Activated naive CD4-positive, alpha-beta T cell treated with anti-CD3 and anti-CD28 coated beads, Interleukin-2, amount 50 U/mL, for 24 hours (primary cell): Measurements from ENCODE around the gene DNTT.

Source experiments
- H3K27ac Mint-ChIP-seq: one replicate; pipeline ENCODE4 v1.8.0; 2021; ENCODE audit warnings: mild to moderate bottlenecking, mixed read lengths
- H3K27me3 Mint-ChIP-seq: one replicate; pipeline ENCODE4 v1.8.0; 2021; ENCODE audit warnings: mixed read lengths
- H3K36me3 Mint-ChIP-seq: one replicate; pipeline ENCODE4 v1.8.0; 2021; ENCODE audit warnings: mixed read lengths
- H3K4me1 Mint-ChIP-seq: one replicate; pipeline ENCODE4 v1.8.0; 2021; ENCODE audit warnings: mixed read lengths
- H3K4me3 Mint-ChIP-seq: one replicate; pipeline ENCODE4 v1.8.0; 2021; ENCODE audit warnings: mild to moderate bottlenecking, mixed read lengths
- H3K9me3 Mint-ChIP-seq: one replicate; pipeline ENCODE4 v1.8.0; 2021; ENCODE audit warnings: mixed read lengths

Gene DNTT

DNA sequence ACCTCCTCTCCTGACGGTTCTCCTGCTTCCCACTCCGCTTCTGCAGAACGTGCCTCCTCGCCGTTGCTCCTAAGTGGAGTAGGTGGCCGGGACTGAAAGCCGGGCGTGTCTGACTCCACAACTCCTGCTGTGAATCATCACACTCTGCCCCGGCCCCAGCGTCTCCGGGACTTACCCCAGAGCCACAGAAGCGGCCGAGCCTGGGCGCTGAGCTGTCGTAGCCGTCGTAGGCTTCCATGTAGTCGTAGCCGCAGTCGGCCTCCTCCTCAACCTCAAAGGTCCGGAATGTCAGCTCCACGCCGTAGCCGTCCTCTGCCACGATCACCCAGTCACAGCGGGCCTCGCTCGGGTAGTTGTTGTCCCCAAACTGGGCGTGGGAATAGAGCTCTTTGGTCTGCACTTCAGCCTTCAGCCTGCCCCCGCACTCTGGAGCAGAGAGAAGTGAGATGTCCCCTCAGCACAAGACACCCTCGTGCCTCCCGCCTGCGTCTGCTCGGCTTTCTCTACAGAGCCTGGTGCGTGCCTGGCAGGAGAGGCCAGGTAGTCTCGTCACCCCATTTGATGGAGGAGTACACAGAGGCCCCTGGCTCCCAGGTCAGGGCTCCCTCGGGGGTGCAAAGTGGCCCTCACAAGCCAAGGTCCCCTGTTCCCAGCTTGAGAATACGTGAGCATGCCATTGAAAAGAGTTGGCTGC, 65.8 kb downstream of the DNTT start:
- no peak overlapping the region for H3K27ac Mint-ChIP-seq
- H3K36me3 Mint-ChIP-seq: no peaks in the 10 kb centered on the region
- H3K4me3 Mint-ChIP-seq: no peak overlapping the region
- H3K27me3 Mint-ChIP-seq: no peaks in the 10 kb centered on the region
- no peaks in the 10 kb centered on the region for H3K4me1 Mint-ChIP-seq
- H3K9me3 Mint-ChIP-seq: no peaks in the 10 kb centered on the region

DNA sequence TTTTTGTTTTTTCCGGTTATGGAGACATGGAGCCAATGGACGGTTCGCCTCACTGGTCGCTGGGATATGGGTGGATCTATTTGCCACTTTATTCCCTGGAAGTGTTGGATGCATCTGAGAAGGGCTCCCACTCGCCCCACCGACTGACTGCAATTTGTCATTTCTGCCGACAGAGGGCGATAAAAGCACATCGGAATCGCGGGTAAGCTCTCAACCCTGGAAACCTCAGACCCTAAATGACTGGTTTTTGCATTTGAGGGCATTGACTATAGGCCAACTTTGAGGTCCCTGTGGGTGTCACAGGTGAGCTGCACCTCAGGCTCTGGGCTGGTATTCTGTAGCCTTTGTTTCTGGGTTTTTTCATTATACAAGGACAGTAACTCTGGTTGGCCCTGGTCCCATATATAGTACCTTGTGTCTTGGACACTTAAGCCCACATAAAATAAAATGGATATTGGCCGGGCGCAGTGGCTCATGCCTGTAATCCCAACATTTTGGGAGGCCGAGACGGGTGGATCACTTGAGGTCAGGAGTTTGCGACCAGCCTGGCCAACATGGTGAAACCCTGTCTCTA, 66.4 kb downstream of the DNTT start:
- peaks cover 4% of the 10 kb centered on the region for H3K4me1 Mint-ChIP-seq
- H3K27ac Mint-ChIP-seq: no peak overlapping the region
- H3K36me3 Mint-ChIP-seq: no peaks in the 10 kb centered on the region
- no peak overlapping the region for H3K4me3 Mint-ChIP-seq
- H3K9me3 Mint-ChIP-seq: no peaks in the 10 kb centered on the region
- no peaks in the 10 kb centered on the region for H3K27me3 Mint-ChIP-seq

DNA sequence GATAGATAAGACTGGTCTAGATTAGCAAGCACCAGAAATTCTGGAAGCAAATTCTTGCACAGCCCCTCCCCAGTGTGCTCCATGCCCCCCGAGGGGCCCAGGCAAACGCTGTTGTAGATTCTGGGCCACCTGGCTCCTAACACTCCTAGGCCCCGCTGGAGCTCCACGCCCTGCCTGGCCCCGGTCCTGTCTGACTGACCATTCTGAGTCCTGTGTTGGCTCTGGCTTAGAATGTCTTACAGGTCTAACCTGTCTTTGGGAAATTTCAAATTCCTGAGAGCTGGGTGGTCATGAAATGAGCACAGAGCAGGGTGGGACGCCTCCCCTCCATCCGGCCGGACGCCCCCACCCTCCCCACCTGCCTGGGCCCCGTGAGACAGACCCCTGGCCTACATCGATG, 67.1 kb downstream of the DNTT start:
- Mint-ChIP-seq H3K9me3 (no peaks in the 10 kb centered on the region), H3K36me3 (no peaks in the 10 kb centered on the region), H3K4me1 (peaks cover 6% of the 10 kb centered on the region), H3K27me3 (no peaks in the 10 kb centered on the region), H3K27ac (no peak overlapping the region), H3K4me3 (no peak overlapping the region)

DNA sequence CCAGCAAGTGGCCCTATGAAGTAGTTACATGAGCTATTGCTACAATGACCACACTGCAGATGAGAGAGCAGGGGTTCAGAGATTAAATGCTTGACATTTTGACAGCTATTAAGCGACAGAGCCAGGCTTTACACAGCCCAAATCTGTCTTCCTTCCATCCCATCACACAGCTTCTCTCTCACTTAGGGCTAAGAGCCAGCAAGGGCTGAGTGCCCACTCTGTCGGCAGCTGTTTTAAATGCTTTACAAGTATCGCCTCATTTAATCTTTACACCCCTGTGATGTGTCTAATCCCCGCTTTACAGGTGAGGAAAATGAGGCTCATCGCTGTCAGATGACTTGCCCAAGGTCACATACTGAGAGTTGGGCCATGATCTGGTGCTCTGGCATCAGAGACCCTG, 69.8 kb downstream of the DNTT start:
- no peak overlapping the region for H3K27ac Mint-ChIP-seq
- no peaks in the 10 kb centered on the region for H3K36me3 Mint-ChIP-seq

DNA sequence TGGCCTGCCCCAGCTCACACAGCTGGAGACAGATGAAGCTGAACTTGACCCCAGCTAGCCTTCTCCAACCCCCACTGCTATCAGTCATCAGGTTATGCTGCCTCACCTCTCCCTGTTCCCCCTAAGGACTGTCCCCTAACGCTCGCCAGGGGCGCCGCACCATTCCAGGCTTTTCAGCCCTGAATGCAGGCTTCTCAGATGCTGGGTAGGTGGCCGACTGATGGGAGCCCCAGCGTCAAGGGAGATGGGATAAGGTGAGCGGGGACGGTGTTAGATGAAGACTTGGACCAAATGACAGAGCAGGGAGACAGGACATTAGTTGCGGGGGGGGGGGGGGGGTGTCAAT, 70.4 kb downstream of the DNTT start:
- H3K9me3 Mint-ChIP-seq: no peaks in the 10 kb centered on the region
- H3K4me3 Mint-ChIP-seq: peak overlapping the region; percentile 87
- H3K36me3 Mint-ChIP-seq: no peaks in the 10 kb centered on the region
- H3K27ac Mint-ChIP-seq: no peak overlapping the region
- H3K27me3 Mint-ChIP-seq: no peaks in the 10 kb centered on the region
- peaks cover 6% of the 10 kb centered on the region for H3K4me1 Mint-ChIP-seq

More for the DNA sequence above, 69.8 kb downstream of the DNTT start:
- H3K9me3 Mint-ChIP-seq: no peaks in the 10 kb centered on the region
- H3K4me1 Mint-ChIP-seq: peaks cover 6% of the 10 kb centered on the region
- no peaks in the 10 kb centered on the region for H3K27me3 Mint-ChIP-seq
- peak overlapping the region; percentile 62 for H3K4me3 Mint-ChIP-seq

DNA sequence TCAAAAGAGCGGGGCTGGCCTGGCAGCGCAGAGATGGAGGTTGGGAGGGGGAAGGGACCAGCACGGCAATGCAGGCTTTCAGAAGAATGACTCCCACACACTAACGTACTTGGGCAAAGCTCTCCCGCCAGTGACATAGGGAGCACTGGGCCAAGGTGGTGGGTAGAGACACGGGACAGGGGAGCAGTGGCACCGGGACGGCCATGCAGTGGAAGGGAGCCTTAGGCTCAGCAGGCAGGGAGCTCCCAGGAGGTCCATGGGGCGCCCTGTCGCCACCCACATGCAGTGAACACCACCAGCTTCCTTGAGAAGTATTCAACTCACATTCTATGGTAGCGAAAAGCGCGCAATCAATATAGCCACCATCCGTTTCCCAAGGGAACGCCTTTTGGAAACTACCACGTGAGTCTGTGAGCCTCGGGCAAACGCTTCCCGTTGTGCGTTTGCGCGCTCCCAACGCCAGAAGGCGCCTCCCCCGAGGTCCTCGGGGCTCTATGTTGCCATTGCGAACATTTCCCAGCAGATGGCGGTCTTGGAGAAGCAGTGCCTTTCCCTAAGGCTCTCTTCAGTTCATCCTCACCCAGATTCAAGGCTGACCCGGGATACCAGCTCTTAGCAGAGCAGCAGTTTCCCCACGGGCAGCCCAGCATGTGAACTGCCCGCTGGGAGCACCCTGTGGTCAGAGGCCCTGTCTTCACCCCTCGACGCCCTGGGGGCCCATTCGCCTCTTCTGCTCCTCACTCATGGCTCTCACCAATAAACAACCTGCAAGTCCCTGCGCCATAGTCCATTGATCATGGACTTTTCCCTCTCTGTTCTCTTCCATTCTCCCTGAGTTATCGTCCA, 71.0 kb downstream of the DNTT start:
- H3K36me3 Mint-ChIP-seq: no peaks in the 10 kb centered on the region
- no peaks in the 10 kb centered on the region for H3K27me3 Mint-ChIP-seq
- peak overlapping the region; percentile 87 for H3K4me3 Mint-ChIP-seq
- H3K9me3 Mint-ChIP-seq: no peaks in the 10 kb centered on the region
- H3K4me1 Mint-ChIP-seq: peaks cover 6% of the 10 kb centered on the region
- peak overlapping the region; percentile 38 for H3K27ac Mint-ChIP-seq

DNA sequence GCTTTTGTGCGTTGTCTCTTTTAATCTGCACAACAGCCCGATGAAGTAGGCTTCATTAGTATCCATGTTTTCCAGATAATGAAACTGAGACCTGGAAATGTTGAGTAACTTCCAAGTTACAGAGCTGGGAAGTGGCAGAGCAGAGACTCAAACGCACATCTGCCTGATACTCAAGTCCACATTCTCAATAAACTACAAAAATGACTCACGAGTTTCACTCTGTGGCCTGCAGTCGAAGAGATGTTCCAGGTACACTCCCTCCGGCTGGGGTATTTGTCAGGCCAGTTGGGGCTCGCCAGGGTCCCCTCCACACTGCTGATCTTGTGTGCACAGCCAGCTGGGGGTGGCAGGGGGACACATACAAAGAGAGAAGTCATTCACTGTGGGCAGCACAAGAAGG, 72.2 kb downstream of the DNTT start:
- Mint-ChIP-seq H3K4me3 (no peak overlapping the region), H3K36me3 (no peaks in the 10 kb centered on the region), H3K27ac (no peak overlapping the region), H3K9me3 (no peaks in the 10 kb centered on the region), H3K27me3 (no peaks in the 10 kb centered on the region), H3K4me1 (peaks cover 6% of the 10 kb centered on the region)

DNA sequence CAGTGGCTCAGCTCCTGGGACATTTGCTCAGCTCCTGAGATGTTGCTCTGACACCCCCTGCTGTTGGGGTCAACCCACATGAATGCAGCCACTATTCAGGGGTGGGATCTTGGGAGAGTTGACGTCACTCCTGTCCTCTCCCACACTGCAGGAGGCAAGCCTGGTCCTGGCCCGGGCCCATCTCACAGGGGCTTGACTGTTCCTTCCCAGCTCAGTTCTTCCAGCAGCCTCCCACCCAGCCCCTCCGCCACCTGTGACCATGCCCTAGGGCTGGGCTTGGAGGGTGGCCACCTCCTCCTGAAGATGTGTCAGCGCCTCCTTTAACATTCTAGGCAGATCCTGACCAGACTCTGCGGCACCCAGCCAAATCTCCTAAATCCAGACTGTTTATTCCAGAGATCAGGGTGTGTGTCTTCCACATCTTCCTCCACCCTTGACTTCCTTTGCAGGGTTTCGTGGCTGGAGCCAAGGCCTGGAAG, 73.6 kb downstream of the DNTT start:
- no peak overlapping the region for H3K4me3 Mint-ChIP-seq
- H3K9me3 Mint-ChIP-seq: no peaks in the 10 kb centered on the region
- H3K36me3 Mint-ChIP-seq: no peaks in the 10 kb centered on the region
- H3K4me1 Mint-ChIP-seq: peaks cover 6% of the 10 kb centered on the region
- peaks cover 3% of the 10 kb centered on the region for H3K27me3 Mint-ChIP-seq
- H3K27ac Mint-ChIP-seq: no peak overlapping the region

DNA sequence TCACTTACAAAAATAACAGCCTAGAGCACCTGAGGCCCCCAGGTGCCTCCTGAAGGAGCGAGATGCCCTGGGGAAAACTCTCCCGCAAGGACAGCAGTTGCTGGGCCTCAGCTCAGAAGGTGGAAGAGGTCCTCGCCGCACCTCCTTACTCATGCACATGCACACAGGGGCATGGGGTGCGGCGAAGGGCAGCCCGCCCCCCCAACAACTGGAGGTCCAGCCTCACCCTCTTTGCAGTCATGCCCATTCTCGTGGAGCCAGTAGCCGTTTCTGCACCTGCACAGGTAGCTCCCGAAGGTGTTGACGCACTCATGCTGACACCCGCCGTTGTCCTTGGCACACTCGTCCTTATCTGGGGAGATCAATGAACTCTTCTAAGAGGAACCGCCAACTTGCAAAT, 74.5 kb downstream of the DNTT start:
- Mint-ChIP-seq H3K4me3 (no peak overlapping the region), H3K27me3 (peaks cover 3% of the 10 kb centered on the region), H3K9me3 (no peaks in the 10 kb centered on the region), H3K36me3 (no peaks in the 10 kb centered on the region), H3K4me1 (peaks cover 6% of the 10 kb centered on the region), H3K27ac (no peak overlapping the region)

DNA sequence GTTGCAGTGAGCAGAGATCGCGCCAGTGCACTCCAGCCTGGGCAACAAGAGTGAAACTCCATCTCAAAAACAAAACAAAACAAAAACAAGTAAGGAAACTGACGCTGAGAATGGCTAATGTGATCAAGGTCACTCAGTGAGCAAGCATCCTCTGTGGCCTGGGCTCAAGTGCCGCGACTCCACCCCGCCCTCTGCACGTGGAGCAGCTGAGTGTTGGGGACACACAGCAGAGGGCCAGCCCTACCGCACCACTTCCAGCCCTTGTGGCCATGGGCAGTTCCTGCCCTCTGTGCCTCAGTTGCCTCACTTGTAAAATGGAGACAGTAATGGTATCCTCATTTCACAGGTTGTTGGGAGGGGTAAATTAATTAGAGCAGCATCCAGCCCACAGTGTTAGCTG, 75.5 kb downstream of the DNTT start:
- H3K4me1 Mint-ChIP-seq: peaks cover 6% of the 10 kb centered on the region
- H3K27me3 Mint-ChIP-seq: peaks cover 3% of the 10 kb centered on the region
- H3K9me3 Mint-ChIP-seq: no peaks in the 10 kb centered on the region
- H3K27ac Mint-ChIP-seq: no peak overlapping the region
- H3K4me3 Mint-ChIP-seq: no peak overlapping the region
- no peaks in the 10 kb centered on the region for H3K36me3 Mint-ChIP-seq

DNA sequence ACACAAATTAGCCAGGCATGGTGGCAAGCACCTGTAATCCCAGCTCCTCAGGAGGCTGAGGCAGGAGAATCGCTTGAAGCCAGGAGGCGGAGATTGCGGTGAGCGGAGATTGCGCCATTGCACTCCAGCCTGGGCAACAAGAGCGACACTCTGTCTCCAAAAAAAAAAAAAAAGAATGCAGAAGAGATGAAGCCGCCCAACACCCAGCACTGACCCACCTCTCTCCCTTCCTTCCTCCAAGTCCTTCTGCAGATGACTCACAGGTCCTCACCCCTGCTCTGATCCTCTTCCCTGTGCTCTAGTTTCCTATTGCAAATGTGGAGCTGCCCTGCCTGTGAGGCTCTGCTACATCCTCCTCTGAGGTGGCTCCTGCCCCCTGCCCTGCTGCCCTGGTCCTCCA, 76.6 kb downstream of the DNTT start:
- no peak overlapping the region for H3K4me3 Mint-ChIP-seq
- H3K9me3 Mint-ChIP-seq: no peaks in the 10 kb centered on the region
- no peak overlapping the region for H3K27ac Mint-ChIP-seq
- H3K36me3 Mint-ChIP-seq: no peaks in the 10 kb centered on the region
- peaks cover 3% of the 10 kb centered on the region for H3K27me3 Mint-ChIP-seq
- peaks cover under 1% of the 10 kb centered on the region for H3K4me1 Mint-ChIP-seq

DNA sequence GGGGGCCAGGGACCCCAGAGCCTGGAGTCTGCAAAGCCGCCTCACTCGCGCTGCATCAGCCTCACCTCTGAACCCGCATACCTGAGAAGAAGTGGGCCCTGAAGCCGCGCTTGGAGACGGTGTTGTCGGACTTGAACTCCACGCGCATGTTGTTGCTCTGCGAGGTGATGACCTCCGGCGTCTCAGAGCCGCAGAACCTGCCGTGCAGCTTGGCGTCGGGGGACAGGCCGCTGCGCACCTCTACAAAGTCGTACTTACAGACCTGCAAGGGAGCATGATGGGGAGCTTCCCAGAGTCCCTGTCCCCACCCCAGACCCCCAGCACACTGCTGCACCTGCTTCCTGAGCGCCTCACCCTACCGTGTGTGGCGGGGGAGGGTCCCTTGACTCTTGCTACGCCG, 80.3 kb downstream of the DNTT start:
- H3K4me3 Mint-ChIP-seq: no peak overlapping the region

DNA sequence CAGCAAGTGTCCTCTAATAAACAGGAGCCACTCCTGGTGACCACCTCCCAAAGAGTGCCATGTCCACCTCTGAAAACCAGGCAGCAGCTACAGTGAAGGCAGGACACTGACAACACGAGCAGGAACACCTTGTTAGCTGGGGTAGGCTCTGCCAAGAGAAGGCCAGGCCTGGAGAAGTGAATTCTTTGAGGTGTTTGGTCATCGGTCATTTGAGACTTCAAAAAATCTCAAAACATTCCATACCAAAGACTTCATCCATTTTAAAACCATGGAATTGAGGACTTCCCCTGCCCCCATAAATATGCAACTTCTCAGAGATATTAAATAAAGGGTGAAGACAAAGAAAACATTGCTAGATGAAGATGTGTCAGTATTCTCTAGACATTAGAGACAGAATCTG, 82.9 kb downstream of the DNTT start:
- H3K4me3 Mint-ChIP-seq: no peak overlapping the region
- H3K9me3 Mint-ChIP-seq: no peaks in the 10 kb centered on the region
- peaks cover 3% of the 10 kb centered on the region for H3K27me3 Mint-ChIP-seq
- H3K4me1 Mint-ChIP-seq: no peaks in the 10 kb centered on the region
- H3K27ac Mint-ChIP-seq: no peak overlapping the region
- no peaks in the 10 kb centered on the region for H3K36me3 Mint-ChIP-seq

More for the DNA sequence above, 80.3 kb downstream of the DNTT start:
- H3K27ac Mint-ChIP-seq: no peak overlapping the region
- H3K4me1 Mint-ChIP-seq: no peaks in the 10 kb centered on the region
- H3K36me3 Mint-ChIP-seq: no peaks in the 10 kb centered on the region
- H3K27me3 Mint-ChIP-seq: peaks cover 3% of the 10 kb centered on the region
- H3K9me3 Mint-ChIP-seq: no peaks in the 10 kb centered on the region

DNA sequence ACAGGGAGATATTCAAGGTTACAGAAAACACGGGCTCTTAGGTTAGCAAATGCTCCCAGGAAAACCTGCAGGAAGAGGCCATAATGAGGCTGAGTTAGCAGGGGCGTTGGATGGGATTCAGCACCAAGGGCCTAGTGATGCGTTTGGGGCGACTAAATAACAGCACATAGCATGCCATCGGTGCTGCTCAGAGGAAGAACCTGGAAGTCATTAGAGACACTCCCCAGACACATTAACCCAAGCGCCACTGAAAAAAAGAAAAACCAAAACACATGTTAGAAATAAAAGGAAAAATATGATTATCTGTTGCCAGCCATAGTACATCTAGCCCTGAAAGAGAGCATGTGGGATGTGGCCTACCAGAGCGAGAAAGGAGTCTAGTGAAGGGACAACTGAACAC, 83.4 kb downstream of the DNTT start:
- no peaks in the 10 kb centered on the region for H3K36me3 Mint-ChIP-seq
- H3K27me3 Mint-ChIP-seq: peaks cover 2% of the 10 kb centered on the region
- H3K27ac Mint-ChIP-seq: no peak overlapping the region
- no peaks in the 10 kb centered on the region for H3K4me1 Mint-ChIP-seq
- H3K9me3 Mint-ChIP-seq: no peaks in the 10 kb centered on the region
- H3K4me3 Mint-ChIP-seq: no peak overlapping the region
